ENCODE results near the gene NTN1. TPM values are rescaled to one million over a fixed set of nuclear protein-coding genes. Genes with fewer than 3 reads are reported as not detected.

Gene NTN1
- total RNA-seq, 1 donor from 2014 or later, result 60.3 TPM

GRCh38 chr17:9228408-9229159 is 207.3 kb downstream of the NTN1 start:
- Histone ChIP-seq H3K4me3 (no peak overlapping the region), H3K4me1 (peaks cover 4% of the 10 kb centered on the region), H3K27me3 (ENCODE audit: low read depth) (peaks cover 16% of the 10 kb centered on the region), H3K9me3 (replicated peaks) (no peaks in the 10 kb centered on the region), H3K36me3 (no peaks in the 10 kb centered on the region), H3K27ac (replicated peaks) (no peak overlapping the region)
- no peak for DNase-seq
- intact Hi-C loops (cut with micrococcal nuclease), result no loop called here
- TF ChIP-seq, protein P1, sequence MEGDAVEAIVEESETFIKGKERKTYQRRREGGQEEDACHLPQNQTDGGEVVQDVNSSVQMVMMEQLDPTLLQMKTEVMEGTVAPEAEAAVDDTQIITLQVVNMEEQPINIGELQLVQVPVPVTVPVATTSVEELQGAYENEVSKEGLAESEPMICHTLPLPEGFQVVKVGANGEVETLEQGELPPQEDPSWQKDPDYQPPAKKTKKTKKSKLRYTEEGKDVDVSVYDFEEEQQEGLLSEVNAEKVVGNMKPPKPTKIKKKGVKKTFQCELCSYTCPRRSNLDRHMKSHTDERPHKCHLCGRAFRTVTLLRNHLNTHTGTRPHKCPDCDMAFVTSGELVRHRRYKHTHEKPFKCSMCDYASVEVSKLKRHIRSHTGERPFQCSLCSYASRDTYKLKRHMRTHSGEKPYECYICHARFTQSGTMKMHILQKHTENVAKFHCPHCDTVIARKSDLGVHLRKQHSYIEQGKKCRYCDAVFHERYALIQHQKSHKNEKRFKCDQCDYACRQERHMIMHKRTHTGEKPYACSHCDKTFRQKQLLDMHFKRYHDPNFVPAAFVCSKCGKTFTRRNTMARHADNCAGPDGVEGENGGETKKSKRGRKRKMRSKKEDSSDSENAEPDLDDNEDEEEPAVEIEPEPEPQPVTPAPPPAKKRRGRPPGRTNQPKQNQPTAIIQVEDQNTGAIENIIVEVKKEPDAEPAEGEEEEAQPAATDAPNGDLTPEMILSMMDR (IDR thresholded peaks at IDR 0.05; ENCODE audit: borderline replicate concordance), result no peak

DNA sequence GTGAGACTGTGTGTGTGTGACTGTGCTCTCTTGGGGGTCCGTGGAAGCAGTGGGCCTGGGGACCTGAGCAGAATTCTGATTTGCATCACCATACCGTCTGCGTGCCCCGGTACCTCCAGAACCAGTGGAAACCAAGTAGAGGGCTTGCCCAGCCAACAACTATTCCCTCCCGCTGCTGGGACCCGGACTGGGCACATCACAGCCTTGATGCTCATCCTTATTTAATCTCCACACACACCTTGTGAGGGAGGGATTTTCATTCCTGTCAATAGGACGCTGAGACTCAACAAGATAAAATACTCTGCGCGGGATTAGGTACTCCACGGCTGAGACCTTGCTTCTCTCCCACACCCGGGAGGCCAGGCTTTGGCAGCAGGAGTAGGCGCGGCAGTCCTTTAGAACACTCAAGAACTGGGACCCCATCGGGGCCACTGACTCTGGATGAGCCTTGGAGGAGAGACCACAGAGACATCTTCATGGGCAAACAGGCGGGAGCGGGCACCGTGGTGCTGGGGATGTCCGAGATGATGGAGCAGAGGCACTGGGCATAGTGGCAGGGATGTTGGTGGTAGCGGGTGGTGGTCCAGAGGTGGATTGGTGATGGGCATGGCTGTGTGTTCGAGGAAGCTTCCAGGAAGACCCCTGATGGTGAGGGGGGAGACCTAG is 208.0 kb downstream of the NTN1 start:
- DNase-seq, result no peak
- H3K27ac ChIP-seq (replicated peaks), result no peak overlapping the region

GRCh38 chr17:9229826-9230201 is 208.5 kb downstream of the NTN1 start:
- Histone ChIP-seq H3K9me3 (replicated peaks) (no peaks in the 10 kb centered on the region), H3K4me3 (no peak overlapping the region), H3K27ac (replicated peaks) (no peak overlapping the region), H3K36me3 (no peaks in the 10 kb centered on the region), H3K27me3 (ENCODE audit: low read depth) (peaks cover 16% of the 10 kb centered on the region), H3K4me1 (peaks cover 4% of the 10 kb centered on the region)
- TF ChIP-seq, protein P1 (IDR thresholded peaks at IDR 0.05; ENCODE audit: borderline replicate concordance), result no peak
- intact Hi-C loops (cut with micrococcal nuclease), result no loop called here
- DNase-seq, result no peak

More for the DNA sequence above, 208.0 kb downstream of the NTN1 start:
- intact Hi-C loops (cut with micrococcal nuclease), result no loop called here
- Histone ChIP-seq H3K9me3 (replicated peaks) (no peaks in the 10 kb centered on the region), H3K4me3 (no peak overlapping the region), H3K36me3 (no peaks in the 10 kb centered on the region), H3K27me3 (ENCODE audit: low read depth) (peaks cover 16% of the 10 kb centered on the region), H3K4me1 (peaks cover 4% of the 10 kb centered on the region)
- TF ChIP-seq, protein P1 (IDR thresholded peaks at IDR 0.05; ENCODE audit: borderline replicate concordance), result no peak

GRCh38 chr17:9230346-9230745 is 209.0 kb downstream of the NTN1 start:
- H3K27me3 ChIP-seq (ENCODE audit: low read depth), result peaks cover 14% of the 10 kb centered on the region
- H3K27ac ChIP-seq (replicated peaks), result no peak overlapping the region
- no peak overlapping the region for H3K4me3 ChIP-seq
- intact Hi-C loops (cut with micrococcal nuclease), result no loop called here
- DNase-seq, result no peak
- H3K36me3 ChIP-seq, result no peaks in the 10 kb centered on the region
- TF ChIP-seq, protein P1 (IDR thresholded peaks at IDR 0.05; ENCODE audit: borderline replicate concordance), result no peak
- peaks cover 4% of the 10 kb centered on the region for H3K4me1 ChIP-seq
- no peaks in the 10 kb centered on the region for H3K9me3 ChIP-seq (replicated peaks)

- Histone ChIP-seq H3K4me1 (peaks cover 4% of the 10 kb centered on the region), H3K36me3 (no peaks in the 10 kb centered on the region), H3K9me3 (replicated peaks) (no peaks in the 10 kb centered on the region), H3K4me3 (no peak overlapping the region), H3K27ac (replicated peaks) (no peak overlapping the region), H3K27me3 (ENCODE audit: low read depth) (peaks cover 9% of the 10 kb centered on the region)
- intact Hi-C loops (cut with micrococcal nuclease), result no loop called here
- DNase-seq, result no peak
- TF ChIP-seq, protein P1 (IDR thresholded peaks at IDR 0.05; ENCODE audit: borderline replicate concordance), result no peak
These were observed 209.6 kb downstream of the NTN1 start for GRCh38 chr17:9230861-9231260.

Measured in left ventricle myocardium inferior (tissue), 1 donor.